ENCODE measurements around the gene CHST12.

DNA sequence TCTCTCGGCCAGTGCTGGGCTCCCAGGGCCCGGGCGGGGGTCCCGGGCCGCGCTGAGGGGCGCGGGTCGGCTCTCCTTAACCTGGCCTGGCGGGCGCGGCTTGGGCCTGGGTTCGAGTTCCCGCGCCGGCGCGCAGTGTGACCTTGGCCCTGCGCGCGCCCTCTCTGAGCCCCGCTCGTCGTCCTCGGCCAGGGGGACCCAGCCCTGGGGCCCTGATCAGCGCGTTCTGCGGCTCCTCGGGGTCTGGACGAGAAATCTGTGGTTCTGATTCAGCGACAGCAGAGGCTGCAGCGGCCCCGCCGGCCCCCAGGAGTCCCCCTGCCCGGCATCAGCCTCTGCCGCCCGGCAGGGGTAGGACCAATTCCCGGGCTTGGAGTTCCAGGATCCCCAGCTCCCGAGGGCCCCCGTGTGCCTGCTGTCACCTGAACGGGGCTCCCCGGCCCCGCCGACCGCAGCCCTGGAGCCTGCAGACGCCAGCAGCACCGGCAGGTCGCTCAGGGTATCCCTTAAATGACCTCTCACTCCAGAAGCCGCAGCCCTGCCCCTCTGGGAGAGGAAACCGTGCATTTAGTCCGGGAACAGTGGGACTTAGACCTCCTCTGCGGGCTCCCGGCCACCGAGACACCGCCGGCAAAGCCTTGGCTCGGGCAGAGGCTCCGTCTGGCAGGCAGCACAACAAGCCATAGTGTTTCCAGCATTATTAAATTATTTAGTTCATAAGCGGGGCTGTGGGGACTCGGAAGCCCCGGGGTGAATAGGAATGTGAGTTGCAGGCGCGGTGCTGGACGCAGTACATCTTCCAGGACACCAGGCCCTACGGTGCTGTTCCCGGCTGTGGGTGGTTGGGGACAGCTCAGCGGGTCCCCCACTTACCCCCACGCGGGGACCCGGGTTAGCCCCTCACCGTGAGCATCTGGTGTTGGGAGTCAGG lies 572 bp downstream of the CHST12 start:
- no peak for TF ChIP-seq HDAC2 (IDR thresholded peaks at IDR 0.05)
- no peak for TF ChIP-seq ZNF24 (IDR thresholded peaks at IDR 0.05)
- TF ChIP-seq GABPA (IDR thresholded peaks at IDR 0.05; ENCODE audit: low read depth) = no peak

Measured in GM12878 (cell line).